ENCODE data around the gene CCDC85C.
A peak's percentile ranks its signal among the peaks of the same experiment; 100 is the strongest.

Gene CCDC85C

GRCh38 chr14:99552572-99553216 is 51.3 kb downstream of the CCDC85C start:
- DNase-seq = no peak

GRCh38 chr14:99552021-99552553 is 51.9 kb downstream of the CCDC85C start:
- DNase-seq = no peak

GRCh38 chr14:99551034-99551922 is 52.7 kb downstream of the CCDC85C start:
- no peak for DNase-seq

GRCh38 chr14:99550387-99550992 is 53.5 kb downstream of the CCDC85C start:
- DNase-seq = no peak

- peak; percentile 45 for DNase-seq
These were observed 54.3 kb downstream of the CCDC85C start for GRCh38 chr14:99549684-99550083.

GRCh38 chr14:99548871-99549515 is 55.0 kb downstream of the CCDC85C start:
- DNase-seq = no peak

GRCh38 chr14:99548255-99548654 is 55.8 kb downstream of the CCDC85C start:
- DNase-seq = peak; percentile 80

- no peak for DNase-seq
These were observed 57.6 kb downstream of the CCDC85C start for GRCh38 chr14:99546234-99546879.

GRCh38 chr14:99545586-99545985 is 58.4 kb downstream of the CCDC85C start:
- no peak for DNase-seq

GRCh38 chr14:99544991-99545390 is 59.0 kb downstream of the CCDC85C start:
- no peak for DNase-seq

- no peak for DNase-seq
These were observed 60.0 kb downstream of the CCDC85C start for GRCh38 chr14:99543985-99544384.

- no peak for DNase-seq
These were observed 60.6 kb downstream of the CCDC85C start for GRCh38 chr14:99543370-99543769.

GRCh38 chr14:99542566-99542965 is 61.4 kb downstream of the CCDC85C start:
- DNase-seq = no peak

- DNase-seq = no peak
These were observed 62.1 kb downstream of the CCDC85C start for GRCh38 chr14:99541677-99542470.

- DNase-seq = no peak
These were observed 62.8 kb downstream of the CCDC85C start for GRCh38 chr14:99541211-99541610.

- DNase-seq = no peak
These were observed 63.6 kb downstream of the CCDC85C start for GRCh38 chr14:99540196-99541032.

GRCh38 chr14:99539491-99539890 is 64.5 kb downstream of the CCDC85C start:
- no peak for DNase-seq

- DNase-seq = no peak
These were observed 65.3 kb downstream of the CCDC85C start for GRCh38 chr14:99538733-99539132.

GRCh38 chr14:99538275-99538674 is 65.7 kb downstream of the CCDC85C start:
- no peak for DNase-seq

GRCh38 chr14:99537399-99537798 is 66.6 kb downstream of the CCDC85C start:
- DNase-seq = no peak

Measured in NCI-H748 treated with DMSO at 0.1 percent for 48 hours (cell line).